Endothelial cell of umbilical vein (primary cell): Measurements from ENCODE around the gene DOCK1. TPM values are rescaled to one million over a fixed set of nuclear protein-coding genes. Genes with fewer than 3 reads are reported as not detected.

ENCODE experiments used
- BruUV-seq: library from RNA; stranded (reverse); fragments of 400-500 nt; replicated peaks from 2 replicates; lab custom pipeline; 2021; lab: Mats Ljungman, UMichigan
- CTCF ChIA-PET: fragments of 300-600, 350-600 bp; sonication (Branson Sonifier 250); formaldehyde crosslinking; loops from one replicate; lab custom pipeline; 2021; ENCODE audit warnings: antibody characterized with exemption, inconsistent platforms; lab: Charles Lee
- POLR2A ChIA-PET: fragments of 300-600, 350-600 bp; sonication (Branson Sonifier 250); formaldehyde crosslinking; loops from one replicate; lab custom pipeline; 2021; ENCODE audit warnings: antibody characterized with exemption, inconsistent platforms; lab: Charles Lee
- DNase-seq: peaks from one replicate; pipeline ENCODE4 v3.0.0-alpha.2; 2011; ENCODE audit warnings: low read depth, low spot score
- FAIRE-seq: peaks from 2 replicates; lab custom pipeline; 2011; peaks lifted over from hg19 to GRCh38; lab: Jason Lieb, UNC
- H2AFZ ChIP-seq: 2 replicates; pipeline ENCODE4 v1.6.0; 2012; ENCODE audit warnings: low read depth, low read length, control low read depth, inconsistent platforms
- H3K27ac ChIP-seq: 2 replicates; pipeline ENCODE4 v1.5.1; 2011; ENCODE audit warnings: low read depth, mild to moderate bottlenecking, control low read depth, low read length, moderate library complexity; ENCODE audit not compliant: insufficient read depth
- H3K27me3 ChIP-seq, 2 experiments: 2 replicates each; pipeline versions ENCODE4 v1.6.0 to v1.6.1; 2011; ENCODE audit warnings: low read length in 2 of 2, mixed read lengths in 1 of 2; ENCODE audit not compliant: control insufficient read depth in 2 of 2, insufficient read depth in 2 of 2
- H3K36me3 ChIP-seq, 2 experiments: 2 replicates in 1 of 2; 3 replicates in 1 of 2; pipeline ENCODE4 v1.5.1; 2011; ENCODE audit warnings: low read length in 2 of 2, mild to moderate bottlenecking in 1 of 2, moderate library complexity in 1 of 2; ENCODE audit not compliant: control insufficient read depth in 2 of 2, insufficient read depth in 2 of 2; ENCODE audit errors: extremely low read depth in 1 of 2
- H3K4me1 ChIP-seq: 3 replicates; pipeline ENCODE4 v1.5.1; 2011; ENCODE audit warnings: mild to moderate bottlenecking, low read length; ENCODE audit not compliant: control insufficient read depth, insufficient read depth; ENCODE audit errors: extremely low read depth
- H3K4me2 ChIP-seq: 2 replicates; pipeline ENCODE4 v1.6.1; 2011; ENCODE audit warnings: low read length, control low read depth, mixed read lengths; ENCODE audit not compliant: insufficient read depth
- H3K4me3 ChIP-seq, 3 experiments: fragments of 200-600 bp in 1 of 3; sonication (generic), shearing (Covaris generic) in 1 of 3; replicated peaks in 1 of 3; 2 replicates each; pipeline ENCODE4 v1.5.1; 2011 to 2016; ENCODE audit warnings: control low read depth in 3 of 3, low read length in 3 of 3, mild to moderate bottlenecking in 2 of 3, inconsistent platforms in 1 of 3, low read depth in 1 of 3, moderate library complexity in 1 of 3; ENCODE audit not compliant: insufficient read depth in 1 of 3
- H3K79me2 ChIP-seq: 2 replicates; pipeline ENCODE4 v1.6.0; 2012; ENCODE audit warnings: low read length, inconsistent platforms; ENCODE audit not compliant: control insufficient read depth, insufficient read depth
- H3K9ac ChIP-seq: replicated peaks from 2 replicates; pipeline ENCODE3; 2011; ENCODE audit warnings: low read length, control low read depth; ENCODE audit not compliant: insufficient read depth; ENCODE audit errors: extremely low read depth
- H3K9me1 ChIP-seq: replicated peaks from 3 replicates; pipeline ENCODE4 v1.6.0; 2011; ENCODE audit warnings: mild to moderate bottlenecking, low read length; ENCODE audit not compliant: control insufficient read depth, insufficient read depth; ENCODE audit errors: extremely low read depth
- H3K9me3 ChIP-seq: replicated peaks from 2 replicates; pipeline ENCODE4 v1.5.1; 2012; ENCODE audit warnings: low read length, inconsistent platforms; ENCODE audit not compliant: control insufficient read depth, insufficient read depth
- H4K20me1 ChIP-seq: replicated peaks from 2 replicates; pipeline ENCODE3; 2011; ENCODE audit warnings: mild to moderate bottlenecking, low read length; ENCODE audit not compliant: control insufficient read depth, insufficient read depth; ENCODE audit errors: extremely low read depth
- EZH2 ChIP-seq: IDR thresholded peaks from 2 replicates; pipeline ENCODE4 v1.6.1; 2012; ENCODE audit warnings: borderline replicate concordance, low read depth, mild to moderate bottlenecking, moderate library complexity, low read length, inconsistent platforms; ENCODE audit not compliant: severe bottlenecking
- MYC ChIP-seq: IDR thresholded peaks from one replicate; pipeline ENCODE4 v1.6.1; 2011; ENCODE audit warnings: mild to moderate bottlenecking, low read depth, low read length
- POLR2A ChIP-seq: IDR thresholded peaks from 2 replicates; pipeline ENCODE4 v1.6.1; 2012; ENCODE audit warnings: low read depth, mild to moderate bottlenecking, control low read depth, low read length
- dilution Hi-C: fragments of 300-500 bp; cut with MboI; formaldehyde crosslinking; loops from one replicate; pipeline ENCODE4 v1.15.0; 2019; ENCODE audit warnings: low sequenced_read_pairs; ENCODE audit not compliant: extremely low pct_ligation_motif_present
- intact Hi-C: fragments of 100-400 bp; cut with micrococcal nuclease; formaldehyde crosslinking; loops from one replicate; pipeline ENCODE4 v1.10.0; 2022
- polyA plus RNA-seq, 4 experiments: library from polyadenylated mRNA; depleted of rRNA in 3 of 4; stranded (reverse) in 3 of 4; unstranded in 1 of 4; fragments of >200 nt; gene quantifications; 2 replicates each; pipeline versions ENCODE4 v1.2.1 to v1.2.3, GENCODE V29; 2011 to 2012; ENCODE audit warnings: missing spikeins in 1 of 4
- total RNA-seq: library from RNA; stranded (reverse); gene quantifications from 2 replicates; pipeline ENCODE4 v1.2.3, GENCODE V29; 2021

The DOCK1 gene
- total and polyA plus RNA-seq, 2 donors (not counting 3 experiments of a cell fraction or from before 2014, with no cell fraction given): 22.5 to 83.1 TPM

DNA sequence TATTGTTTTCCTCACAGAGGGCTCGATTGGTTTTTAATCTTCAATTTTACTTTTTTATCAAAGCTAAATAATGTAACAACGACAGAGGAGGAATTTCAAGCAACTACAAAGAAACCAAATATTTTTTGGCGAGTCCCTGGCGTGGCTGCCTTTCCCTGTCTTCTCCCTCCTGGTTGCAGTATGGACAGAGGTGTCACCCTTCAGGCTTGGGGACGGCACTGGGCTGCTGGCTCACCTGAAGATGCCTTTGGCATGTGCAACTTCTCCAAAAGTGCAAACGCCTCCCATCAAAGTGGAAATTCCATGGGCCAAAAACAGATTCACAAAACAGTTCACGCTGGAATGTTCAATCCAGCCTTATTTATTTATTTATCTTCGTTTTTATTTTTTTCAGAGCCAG is 51.9 kb downstream of the DOCK1 start:
- intact Hi-C loops: no loop called here
- TF ChIP-seq EZH2: no peak
- H3K9me3 ChIP-seq: no peaks in the 10 kb centered on the region
- no peak overlapping the region for H3K27ac ChIP-seq
- H3K9me1 ChIP-seq: no peaks in the 10 kb centered on the region
- FAIRE-seq (no peak), DNase-seq (no peak)
- H3K9ac ChIP-seq: no peak overlapping the region
- H3K4me2 ChIP-seq: no peak overlapping the region
- H4K20me1 ChIP-seq: no peaks in the 10 kb centered on the region
- H3K27me3 ChIP-seq: no peaks in the 10 kb centered on the region
- no peaks in the 10 kb centered on the region for H3K36me3 ChIP-seq
- BruUV-seq: no TSS peak
- H3K4me3 ChIP-seq: no peak overlapping the region
- ChIA-PET CTCF (no interaction called here), POLR2A (no interaction called here)
- dilution Hi-C loops: no loop called here
- no peak overlapping the region for H2AFZ ChIP-seq
- no peaks in the 10 kb centered on the region for H3K4me1 ChIP-seq
- peaks cover 87% of the 10 kb centered on the region for H3K79me2 ChIP-seq

GRCh38 chr10:126959431-126959830 is 54.2 kb downstream of the DOCK1 start:
- ChIA-PET CTCF (no interaction called here), POLR2A (no interaction called here)
- no peaks in the 10 kb centered on the region for H3K9me1 ChIP-seq
- FAIRE-seq: no peak
- DNase-seq: no peak
- H2AFZ ChIP-seq: no peak overlapping the region
- no TSS peak for BruUV-seq
- peaks cover 2% of the 10 kb centered on the region for H4K20me1 ChIP-seq
- no peaks in the 10 kb centered on the region for H3K9me3 ChIP-seq
- dilution Hi-C loops: no loop called here
- H3K4me3 ChIP-seq: no peak overlapping the region
- H3K36me3 ChIP-seq: no peaks in the 10 kb centered on the region
- H3K9ac ChIP-seq: no peak overlapping the region
- H3K4me2 ChIP-seq: no peak overlapping the region
- TF ChIP-seq POLR2A (no peak), MYC (no peak)
- H3K79me2 ChIP-seq: peaks cover 80% of the 10 kb centered on the region
- no peaks in the 10 kb centered on the region for H3K27me3 ChIP-seq
- peaks cover 6% of the 10 kb centered on the region for H3K4me1 ChIP-seq
- intact Hi-C loops: no loop called here
- H3K27ac ChIP-seq: no peak overlapping the region
